Heart left ventricle (tissue), 16 donors: ENCODE measurements around the gene SSR2. TPM values are rescaled to one million over a fixed set of nuclear protein-coding genes. Genes with fewer than 3 reads are reported as not detected.
A peak's percentile ranks its signal among the peaks of the same experiment; 100 is the strongest.

Source experiments
- ATAC-seq, 4 donors: fragments of 200-7000 bp; cut with Tn5 transposase; one replicate each; pipeline ENCODE4 v1.9.1; 2020 to 2022; ENCODE audit warnings: moderate library complexity in 4 of 4, mild to moderate bottlenecking in 3 of 4, moderate number of reproducible peaks in 1 of 4
- DNase-seq, 5 donors: peaks; one replicate each; pipeline ENCODE4 v3.0.0-alpha.2; 2020
- H3K27ac ChIP-seq, 12 donors: fragments of 200-600 bp; sonication (generic) in 4 of 12; one replicate each; pipeline versions ENCODE4 v1.5.0 to v1.8.0; 2016 to 2022; ENCODE audit warnings: mild to moderate bottlenecking in 2 of 12
- H3K27me3 ChIP-seq, 9 donors: fragments of 200-600 bp; sonication (generic) in 2 of 9; one replicate each; pipeline versions ENCODE4 v1.5.1 to v1.8.0; 2016 to 2022; ENCODE audit warnings: mild to moderate bottlenecking in 3 of 9
- H3K36me3 ChIP-seq, 9 donors: fragments of 200-600 bp; sonication (generic) in 2 of 9; one replicate each; pipeline versions ENCODE4 v1.5.0 to v1.8.0; 2018 to 2022; ENCODE audit warnings: mild to moderate bottlenecking in 2 of 9
- H3K4me1 ChIP-seq, 12 donors: fragments of 200-600 bp; sonication (generic) in 4 of 12; one replicate each; pipeline versions ENCODE4 v1.5.0 to v1.8.0; 2016 to 2022; ENCODE audit warnings: mild to moderate bottlenecking in 3 of 12
- H3K4me3 ChIP-seq, 12 donors: fragments of 200-600 bp; sonication (generic) in 4 of 12; one replicate each; pipeline versions ENCODE4 v1.5.0 to v1.8.0; 2017 to 2022; ENCODE audit warnings: mild to moderate bottlenecking in 9 of 12, moderate library complexity in 4 of 12
- H3K9me3 ChIP-seq, 12 donors: fragments of 200-600 bp; sonication (generic) in 4 of 12; one replicate each; pipeline versions ENCODE4 v1.5.0 to v1.8.0; 2016 to 2022; ENCODE audit warnings: mild to moderate bottlenecking in 1 of 12
- POLR2A ChIP-seq, 2 donors: fragments of 450-650 bp; IDR thresholded peaks; one replicate each; pipeline ENCODE4 v1.6.1; 2017; ENCODE audit warnings: antibody characterized with exemption in 2 of 2, mild to moderate bottlenecking in 2 of 2, moderate library complexity in 2 of 2
- WGBS, 4 donors: extraction: QIAGEN DNeasy Blood & Tissue Kit in 2 of 4; methylation state at CpG; one replicate each; pipeline versions ENCODE4 v1.1.5 to v1.1.7; 2013 to 2018; 5-methylcytosine and 5-hydroxymethylcytosine counted together
- intact Hi-C, 10 donors: fragments of 100-400 bp; cut with DNase I; formaldehyde crosslinking; loops; one replicate each; pipeline versions ENCODE4 v1.11.1 to v1.14.2; 2022
- polyA plus RNA-seq, 2 donors: library from polyadenylated mRNA; stranded (reverse); fragments of 200-250 nt; gene quantifications; one replicate each; pipeline ENCODE4 v1.2.3, GENCODE V29; 2013
- total RNA-seq, 9 donors: library from RNA; depleted of rRNA in 2 of 9; stranded (reverse); fragments of >200 nt in 2 of 9; fragmentation: NEBNext Ultra II Directional in 3 of 9; extraction: Animal tissue kit (Norgen Biotek cat#: 25700) in 3 of 9; gene quantifications; one replicate each; pipeline versions ENCODE4 v1.1.0 to v1.2.4, GENCODE V29; 2016 to 2023
- TF ChIP-seq, protein P1 (sequence below), 12 donors: fragments of 200-600 bp; sonication (generic) in 4 of 12; IDR thresholded peaks; one replicate each; pipeline versions ENCODE4 v1.5.0 to v1.8.0; 2018 to 2022; ENCODE audit warnings: antibody characterized with exemption in 12 of 12, mild to moderate bottlenecking in 5 of 12
- donor health status: ischemic (EF 13 %, LVEDD 7.1; RV severe dilation, severe dysfunction).
- donor health status: healthy with polysubstance abuse.
- donor health status: DM: no; HTN: yes; CAD: no.
- donor health status: DM: no; HTN: no; CAD: no.
- donor health status: ischemic (EF 25% LVEDD 6.9; RV normal size, moderate dysfunction).
- donor health status: ischemic (EF 25% LVEDD 5.7; RV mildly dilated, moderate dysfunction).
- donor health status: healthy.
- donor health status: DM: yes; HTN: yes; CAD: no.
- donor health status: ischemic (EF 35%, LVEDD 5.7; RV mildly dilated, moderate dysfunction).
- donor health status: nonischemic (EF 11% LVEDD 7.7; RV severe dilation, severe dysfunction).
- donor health status: DM: yes; HTN: yes; CAD: no.
- donor health status: PGD.
- donor health status: ischemic (EF 29% LVEDD 5.4; RV normal size, mild dysfunction).
- donor health status: nonischemic (EF 23%, LVEDD 6.1; RV moderate dilation, normal function).

Gene SSR2
- total and polyA plus RNA-seq, 11 donors: 63.9 to 282 (median 81.2) TPM

DNA sequence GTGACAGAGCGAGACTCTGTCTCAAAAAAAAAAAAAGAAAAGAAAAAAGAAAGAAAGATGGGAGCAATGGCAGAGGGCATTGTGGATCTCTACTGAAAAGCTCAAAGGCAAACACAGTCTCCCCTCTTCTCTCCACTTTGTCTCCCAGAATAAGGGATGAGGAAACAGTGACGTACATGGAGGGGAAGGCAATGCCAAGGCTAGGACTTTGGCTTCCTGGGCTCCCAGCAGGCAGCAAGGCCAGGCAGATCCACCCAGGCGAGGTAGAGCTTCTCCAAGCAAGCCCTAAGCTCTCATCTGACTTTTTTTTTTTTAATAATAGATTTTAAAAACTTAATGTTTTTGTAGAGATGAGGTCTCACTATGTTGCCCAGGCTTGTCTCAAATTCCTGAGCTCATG, 47.0 kb downstream of the SSR2 start:
- H3K4me1 ChIP-seq: peaks cover 13 to 93% (median 79%) of the 10 kb centered on the region in 12 donors
- DNase-seq (no peak), ATAC-seq (no peak)
- TF ChIP-seq, protein P1, sequence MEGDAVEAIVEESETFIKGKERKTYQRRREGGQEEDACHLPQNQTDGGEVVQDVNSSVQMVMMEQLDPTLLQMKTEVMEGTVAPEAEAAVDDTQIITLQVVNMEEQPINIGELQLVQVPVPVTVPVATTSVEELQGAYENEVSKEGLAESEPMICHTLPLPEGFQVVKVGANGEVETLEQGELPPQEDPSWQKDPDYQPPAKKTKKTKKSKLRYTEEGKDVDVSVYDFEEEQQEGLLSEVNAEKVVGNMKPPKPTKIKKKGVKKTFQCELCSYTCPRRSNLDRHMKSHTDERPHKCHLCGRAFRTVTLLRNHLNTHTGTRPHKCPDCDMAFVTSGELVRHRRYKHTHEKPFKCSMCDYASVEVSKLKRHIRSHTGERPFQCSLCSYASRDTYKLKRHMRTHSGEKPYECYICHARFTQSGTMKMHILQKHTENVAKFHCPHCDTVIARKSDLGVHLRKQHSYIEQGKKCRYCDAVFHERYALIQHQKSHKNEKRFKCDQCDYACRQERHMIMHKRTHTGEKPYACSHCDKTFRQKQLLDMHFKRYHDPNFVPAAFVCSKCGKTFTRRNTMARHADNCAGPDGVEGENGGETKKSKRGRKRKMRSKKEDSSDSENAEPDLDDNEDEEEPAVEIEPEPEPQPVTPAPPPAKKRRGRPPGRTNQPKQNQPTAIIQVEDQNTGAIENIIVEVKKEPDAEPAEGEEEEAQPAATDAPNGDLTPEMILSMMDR (IDR thresholded peaks at IDR 0.05): no peak
- no peak for TF ChIP-seq POLR2A (IDR thresholded peaks at IDR 0.05)
- 56 to 73% (median 66%) methylated on average over 3 of the region's 3 CpGs for WGBS, 4 donors
- peaks cover 0 to 40% (median 11%) of the 10 kb centered on the region in 9 donors for H3K36me3 ChIP-seq
- H3K9me3 ChIP-seq: no peaks in the 10 kb centered on the region
- intact Hi-C loops: no loop called here
- H3K27me3 ChIP-seq: no peaks in the 10 kb centered on the region
- peak overlapping the region in 5 of 12 donors; percentile 77 to 97 (median 88) for H3K4me3 ChIP-seq
- peak overlapping the region in 11 of 12 donors; percentile 17 to 100 (median 98) for H3K27ac ChIP-seq

DNA sequence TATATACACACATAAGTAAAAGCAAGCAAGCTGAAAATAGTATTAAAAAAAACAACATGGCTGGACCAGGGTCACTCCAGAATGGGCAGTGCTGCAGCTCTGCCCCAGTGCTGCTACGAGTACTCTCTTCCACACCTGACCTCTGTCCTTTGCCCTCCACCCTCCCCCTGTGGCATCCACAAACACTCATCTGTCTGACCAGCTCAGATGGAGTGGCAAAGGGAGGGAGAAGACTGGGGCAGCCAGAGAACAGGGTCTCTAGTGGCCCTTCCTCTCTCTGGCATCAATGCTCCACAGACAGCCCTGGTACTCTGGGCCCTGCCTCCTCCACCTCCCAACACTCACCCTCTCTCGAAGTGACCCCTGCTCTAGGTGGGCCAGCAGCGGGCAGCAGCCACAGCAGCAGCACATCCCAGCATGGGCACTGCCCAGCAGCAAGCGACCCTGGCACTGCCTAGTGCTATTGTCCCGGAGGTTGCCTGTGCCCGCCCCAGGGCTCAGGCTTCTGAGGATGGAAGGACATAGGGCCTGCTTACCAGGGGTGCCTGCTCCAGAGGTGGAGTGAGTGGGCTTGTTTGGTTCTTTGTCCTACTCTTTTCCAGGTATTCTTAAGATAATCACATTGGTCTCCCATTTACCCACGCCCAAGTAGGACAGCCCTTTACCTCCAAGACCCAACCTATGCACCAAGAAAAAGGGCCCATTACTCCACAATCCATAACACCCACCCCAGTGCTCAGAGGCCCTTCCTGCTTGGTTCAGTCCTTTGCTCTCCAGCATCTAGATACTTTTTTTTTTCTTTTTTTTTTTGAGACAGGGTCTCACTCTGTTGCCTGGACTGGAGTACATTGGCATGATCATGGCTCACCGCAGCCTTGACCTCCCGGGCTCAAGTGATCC, 48.6 kb downstream of the SSR2 start:
- no peak for DNase-seq

DNA sequence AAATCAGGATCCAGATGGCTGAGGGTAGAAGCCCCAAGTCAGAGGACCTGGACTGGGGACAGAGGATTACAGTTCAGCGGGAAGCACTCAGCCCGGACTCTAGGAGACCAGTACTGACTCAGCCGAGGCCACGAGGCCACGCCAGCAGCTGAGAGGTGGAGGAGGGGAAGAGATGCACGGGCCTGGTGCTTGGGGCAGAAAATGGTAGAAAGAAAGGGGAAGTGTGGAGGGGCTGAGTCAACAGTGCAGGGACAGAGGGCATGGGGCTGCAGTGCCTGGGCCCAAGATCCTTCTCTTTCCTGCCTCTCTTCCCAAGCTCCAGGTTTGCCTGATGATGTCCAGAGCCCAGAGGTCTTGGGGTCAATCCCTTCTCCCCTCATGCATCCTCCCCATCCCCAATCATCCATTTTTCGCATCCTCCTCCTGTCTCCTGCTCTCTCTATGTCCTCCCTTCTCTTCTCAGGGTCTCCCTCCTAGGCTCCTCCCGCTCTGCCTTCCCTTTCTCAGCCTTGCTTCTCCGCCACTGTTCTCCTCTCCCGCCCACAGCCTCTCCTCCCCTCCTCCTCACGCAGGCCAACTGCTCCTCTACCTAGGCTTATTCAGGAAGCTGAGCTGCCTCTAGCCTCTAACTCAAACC, 50.1 kb downstream of the SSR2 start:
- WGBS, 4 donors: 38 to 47% (median 43%) methylated on average over 11 of the region's 11 CpGs
- no peaks in the 10 kb centered on the region for H3K27me3 ChIP-seq
- H3K9me3 ChIP-seq: no peaks in the 10 kb centered on the region
- DNase-seq: peak; percentile 71 to 89 (median 84)
- peaks cover 0 to 71% (median 35%) of the 10 kb centered on the region in 9 donors for H3K36me3 ChIP-seq
- peak; percentile 17 to 71 (median 57) for ATAC-seq
- H3K4me3 ChIP-seq: peak overlapping the region in 2 of 12 donors; percentile 3 to 28
- H3K27ac ChIP-seq: peak overlapping the region; percentile 29 to 100 (median 90)
- no peak for TF ChIP-seq POLR2A (IDR thresholded peaks at IDR 0.05)
- TF ChIP-seq, protein P1 (IDR thresholded peaks at IDR 0.05): no peak
- intact Hi-C loops: no loop called here
- H3K4me1 ChIP-seq: peaks cover 26 to 100% (median 98%) of the 10 kb centered on the region in 12 donors

More for the DNA sequence above, 48.6 kb downstream of the SSR2 start:
- intact Hi-C loops: no loop called here
- Histone ChIP-seq H3K27me3 (no peaks in the 10 kb centered on the region), H3K27ac (peak overlapping the region in 9 of 12 donors; percentile 40 to 100 (median 98)), H3K9me3 (no peaks in the 10 kb centered on the region), H3K36me3 (peaks cover 0 to 56% (median 19%) of the 10 kb centered on the region in 9 donors), H3K4me1 (peaks cover 19 to 100% (median 93%) of the 10 kb centered on the region in 12 donors), H3K4me3 (peak overlapping the region in 1 of 12 donors; percentile 5)
- TF ChIP-seq, protein P1 (IDR thresholded peaks at IDR 0.05): no peak
- TF ChIP-seq POLR2A (IDR thresholded peaks at IDR 0.05): no peak
- ATAC-seq: no peak
- 76 to 83% (median 81%) methylated on average over 6 to 9 of the region's 9 CpGs for WGBS, 4 donors

DNA sequence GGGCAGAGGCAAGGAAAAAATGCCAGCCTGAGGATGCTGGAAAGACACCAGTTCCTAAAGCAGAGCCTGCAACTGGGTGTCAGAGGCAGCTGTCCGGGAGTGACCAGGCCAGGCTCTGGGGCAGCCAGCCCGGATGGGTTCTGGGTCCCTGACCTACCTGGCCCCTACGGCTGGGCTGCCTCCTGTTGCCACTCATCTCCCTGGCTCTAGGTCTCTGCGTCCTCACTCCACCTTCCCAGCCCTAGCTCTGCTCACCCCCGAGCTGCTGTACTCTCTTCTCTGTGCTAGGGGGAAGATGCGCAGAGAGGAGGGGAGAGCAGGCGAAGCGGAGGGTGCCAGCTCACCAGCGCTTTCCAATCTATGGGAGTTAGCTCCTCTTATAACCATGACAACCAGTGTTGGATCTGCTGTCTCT, 51.4 kb downstream of the SSR2 start:
- no peaks in the 10 kb centered on the region for H3K27me3 ChIP-seq
- peaks cover 4 to 82% (median 47%) of the 10 kb centered on the region in 9 donors for H3K36me3 ChIP-seq
- intact Hi-C loops: no loop called here
- H3K4me1 ChIP-seq: peaks cover 21 to 96% (median 86%) of the 10 kb centered on the region in 12 donors
- peak overlapping the region in 1 of 12 donors; percentile 12 for H3K4me3 ChIP-seq
- H3K27ac ChIP-seq: peak overlapping the region; percentile 65 to 100 (median 90)
- no peak for ATAC-seq
- WGBS, 4 donors: 58 to 67% (median 59%) methylated on average over 9 of the region's 9 CpGs
- H3K9me3 ChIP-seq: no peaks in the 10 kb centered on the region
- no peak for DNase-seq
- TF ChIP-seq, protein P1 (IDR thresholded peaks at IDR 0.05): no peak
